Fibroblast of lung (primary cell): ENCODE measurements around the gene ACLY. TPM values are rescaled to one million over a fixed set of nuclear protein-coding genes. Genes with fewer than 3 reads are reported as not detected.

ENCODE experiments used
- DNase-seq, 2 donors: peaks; one replicate each; pipeline versions ENCODE4 v3.0.0 to v3.0.0-alpha.2; 2010; ENCODE audit warnings: low read depth in 2 of 2
- H2AFZ ChIP-seq: 2 replicates; pipeline ENCODE4 v1.5.1; 2012; ENCODE audit warnings: low read length, control low read depth, inconsistent platforms
- H3K27ac ChIP-seq: 2 replicates; pipeline ENCODE4 v1.5.1; 2011; ENCODE audit warnings: low read length, control low read depth; ENCODE audit not compliant: insufficient read depth
- H3K27me3 ChIP-seq: 2 replicates; pipeline ENCODE4 v1.5.1; 2011; ENCODE audit warnings: mild to moderate bottlenecking, low read length; ENCODE audit not compliant: control insufficient read depth, insufficient read depth
- H3K36me3 ChIP-seq: 2 replicates; pipeline ENCODE4 v1.5.1; 2011; ENCODE audit warnings: low read length; ENCODE audit not compliant: control insufficient read depth, insufficient read depth
- H3K4me1 ChIP-seq: 2 replicates; pipeline ENCODE4 v1.5.1; 2011; ENCODE audit warnings: low read length; ENCODE audit not compliant: control insufficient read depth, insufficient read depth; ENCODE audit errors: extremely low read depth
- H3K4me2 ChIP-seq: 2 replicates; pipeline ENCODE4 v1.5.1; 2011; ENCODE audit warnings: low read length, control low read depth; ENCODE audit not compliant: insufficient read depth; ENCODE audit errors: extremely low read depth
- H3K4me3 ChIP-seq, 4 experiments: fragments of 200-600 bp in 1 of 4; sonication (generic) in 1 of 4; replicated peaks in 1 of 4; 2 replicates each; pipeline ENCODE4 v1.5.1; 2011 to 2016; ENCODE audit warnings: low read length in 4 of 4, low read depth in 3 of 4, mild to moderate bottlenecking in 3 of 4, control low read depth in 2 of 4, inconsistent platforms in 1 of 4, mixed read lengths in 1 of 4; ENCODE audit not compliant: insufficient read depth in 1 of 4; ENCODE audit errors: control extremely low read depth in 1 of 4
- H3K79me2 ChIP-seq: 2 replicates; pipeline ENCODE4 v1.5.1; 2012; ENCODE audit warnings: mild to moderate bottlenecking, low read length, inconsistent platforms; ENCODE audit not compliant: control insufficient read depth, insufficient read depth
- H3K9ac ChIP-seq: 2 replicates; pipeline ENCODE4 v1.5.1; 2011; ENCODE audit warnings: mild to moderate bottlenecking, low read length, control low read depth; ENCODE audit not compliant: insufficient read depth
- H3K9me3 ChIP-seq: 2 replicates; pipeline ENCODE4 v1.5.1; 2012; ENCODE audit warnings: low read depth, low read length; ENCODE audit not compliant: control insufficient read depth, insufficient read depth
- H4K20me1 ChIP-seq: 2 replicates; pipeline ENCODE4 v1.5.1; 2011; ENCODE audit warnings: low read length; ENCODE audit not compliant: control insufficient read depth, insufficient read depth; ENCODE audit errors: extremely low read depth
- CTCF ChIP-seq, 2 donors: IDR thresholded peaks in 1 of 2; conservative IDR thresholded peaks in 1 of 2; 1 replicate in 1 of 2; 2 replicates in 1 of 2; pipeline ENCODE4 v1.5.1; 2011 to 2012; ENCODE audit warnings: low read length in 2 of 2, control low read depth in 1 of 2, inconsistent platforms in 1 of 2, low read depth in 1 of 2, mild to moderate bottlenecking in 1 of 2
- EZH2 ChIP-seq: IDR thresholded peaks from 2 replicates; pipeline ENCODE4 v1.5.1; 2012; ENCODE audit warnings: low read length, control low read depth, mild to moderate bottlenecking; ENCODE audit errors: missing control alignments
- polyA plus RNA-seq, 2 donors: library from polyadenylated mRNA; depleted of rRNA in 1 of 2; stranded (reverse) in 1 of 2; unstranded in 1 of 2; fragments of >200 nt; gene quantifications; 2 replicates each; pipeline ENCODE4 v1.2.1, GENCODE V29; 2011 to 2012; ENCODE audit warnings: missing spikeins in 1 of 2
- total RNA-seq: library from RNA; depleted of rRNA; stranded (reverse); fragments of >200 nt; gene quantifications from 2 replicates; pipeline ENCODE4 v1.2.1, GENCODE V29; 2014

The ACLY gene
- total and polyA plus RNA-seq, 2 donors (not counting 1 experiment from before 2014, with no cell fraction given) = 225 to 312 TPM

GRCh38 chr17:41913798-41914197 lies 5.0 kb downstream of the ACLY start:
- TF ChIP-seq EZH2 = no peak
- TF ChIP-seq CTCF (conservative IDR thresholded peaks at IDR 0.05 in 1 of 2, IDR thresholded peaks at IDR 0.05 in 1 of 2; ENCODE audit: low read depth in 1 of 2, low read length in 2 of 2) = no peak
- H3K4me2 ChIP-seq = peak overlapping the region; percentile 32
- H3K4me3 ChIP-seq = no peak overlapping the region
- H3K79me2 ChIP-seq = peaks cover 78% of the 10 kb centered on the region
- H3K27me3 ChIP-seq = no peaks in the 10 kb centered on the region
- H4K20me1 ChIP-seq = no peaks in the 10 kb centered on the region
- no peaks in the 10 kb centered on the region for H3K9me3 ChIP-seq
- no peak for DNase-seq
- H3K9ac ChIP-seq = no peak overlapping the region
- H2AFZ ChIP-seq = no peak overlapping the region
- peaks cover 41% of the 10 kb centered on the region for H3K4me1 ChIP-seq
- H3K36me3 ChIP-seq = peaks cover 31% of the 10 kb centered on the region
- H3K27ac ChIP-seq = no peak overlapping the region

DNA sequence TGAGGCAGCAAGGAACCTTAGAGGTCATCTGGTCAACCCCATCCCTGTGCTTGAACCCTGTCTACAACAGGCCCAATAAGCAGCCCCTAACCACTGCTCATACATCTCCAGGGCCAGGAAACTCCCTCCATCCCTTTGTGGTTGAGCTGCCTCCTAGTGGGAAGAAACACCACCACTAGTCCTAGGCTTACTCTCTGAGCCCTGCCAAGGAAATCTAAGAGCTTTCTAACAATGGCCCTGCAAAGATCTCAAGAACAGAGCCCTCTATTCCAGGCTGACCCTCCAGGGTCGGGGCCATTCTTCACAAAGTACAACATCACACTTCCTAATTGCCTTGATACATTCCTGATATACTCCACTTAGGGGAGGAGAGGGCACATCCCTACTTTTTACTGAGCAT lies 5.8 kb downstream of the ACLY start:
- peaks cover 33% of the 10 kb centered on the region for H3K36me3 ChIP-seq

DNA sequence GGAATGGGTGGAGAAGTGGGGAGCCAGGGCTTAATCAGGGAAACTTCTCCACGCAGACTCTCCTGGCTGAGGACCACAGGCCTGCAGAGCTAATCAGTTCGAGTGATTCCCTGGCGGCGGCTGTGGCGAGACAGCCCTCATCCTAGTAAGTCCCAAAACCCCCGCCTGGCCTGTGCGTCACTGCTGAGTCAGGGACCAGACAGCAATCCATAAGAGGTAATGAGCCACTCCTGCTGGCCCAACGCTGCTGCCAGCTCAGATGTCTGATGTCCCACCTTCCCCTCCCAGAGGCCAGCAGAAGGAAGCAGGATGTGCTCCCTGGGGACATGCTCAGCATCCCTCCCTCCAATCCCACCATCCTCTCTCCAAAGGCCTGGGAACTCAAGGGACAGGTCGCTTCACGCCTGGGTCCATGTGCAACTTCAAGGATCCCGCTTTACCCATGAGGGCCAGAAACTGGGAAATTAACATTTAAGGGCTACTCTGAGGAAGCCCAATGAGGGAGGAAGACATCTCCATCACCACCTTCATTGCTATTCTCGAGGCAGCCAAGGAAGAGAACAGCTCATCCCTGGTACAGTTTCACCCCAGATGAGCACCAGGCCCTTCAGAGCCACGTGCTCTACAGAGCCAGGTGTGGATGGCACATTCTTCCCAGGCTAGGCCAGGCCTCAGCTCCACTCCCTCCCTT lies 7.9 kb downstream of the ACLY start:
- no peak overlapping the region for H3K4me3 ChIP-seq
- no peaks in the 10 kb centered on the region for H3K9me3 ChIP-seq
- no peak overlapping the region for H3K4me2 ChIP-seq
- no peak overlapping the region for H2AFZ ChIP-seq
- H3K36me3 ChIP-seq = peaks cover 43% of the 10 kb centered on the region
- no peak overlapping the region for H3K9ac ChIP-seq
- peaks cover 53% of the 10 kb centered on the region for H3K79me2 ChIP-seq
- TF ChIP-seq EZH2 = no peak
- no peak for TF ChIP-seq CTCF (conservative IDR thresholded peaks at IDR 0.05 in 1 of 2, IDR thresholded peaks at IDR 0.05 in 1 of 2; ENCODE audit: low read depth in 1 of 2, low read length in 2 of 2)
- H4K20me1 ChIP-seq = no peaks in the 10 kb centered on the region
- DNase-seq = peak; percentile 96 to 100
- peak overlapping the region; percentile 60 for H3K27ac ChIP-seq
- no peaks in the 10 kb centered on the region for H3K27me3 ChIP-seq
- peaks cover 56% of the 10 kb centered on the region for H3K4me1 ChIP-seq

More for the DNA sequence above, 5.8 kb downstream of the ACLY start:
- H3K27ac ChIP-seq = no peak overlapping the region
- TF ChIP-seq CTCF (conservative IDR thresholded peaks at IDR 0.05 in 1 of 2, IDR thresholded peaks at IDR 0.05 in 1 of 2; ENCODE audit: low read depth in 1 of 2, low read length in 2 of 2) (peak in 1 of 2 donors; percentile 32), EZH2 (no peak)
- H3K27me3 ChIP-seq = no peaks in the 10 kb centered on the region
- no peaks in the 10 kb centered on the region for H3K9me3 ChIP-seq
- H3K4me3 ChIP-seq = no peak overlapping the region
- H2AFZ ChIP-seq = no peak overlapping the region
- no peak overlapping the region for H3K4me2 ChIP-seq
- H3K9ac ChIP-seq = no peak overlapping the region
- no peak for DNase-seq
- H4K20me1 ChIP-seq = no peaks in the 10 kb centered on the region
- peaks cover 70% of the 10 kb centered on the region for H3K79me2 ChIP-seq
- peaks cover 47% of the 10 kb centered on the region for H3K4me1 ChIP-seq
